DMS 273 (cell line): ENCODE data around the gene KRT82.
A peak's percentile ranks its signal among the peaks of the same experiment; 100 is the strongest.

Experiments
- DNase-seq: peaks from one replicate; lab custom pipeline; 2025; ENCODE audit not compliant: unreplicated experiment; lab: John Stamatoyannopoulos, UW

The KRT82 gene

GRCh38 chr12:52363111-52363679 is 42.9 kb downstream of the KRT82 start:
- no peak for DNase-seq

- DNase-seq: peak; percentile 15
Observed at GRCh38 chr12:52362118-52362726, 43.9 kb downstream of the KRT82 start.

- DNase-seq: no peak
Observed at GRCh38 chr12:52361553-52361952, 44.6 kb downstream of the KRT82 start.

DNA sequence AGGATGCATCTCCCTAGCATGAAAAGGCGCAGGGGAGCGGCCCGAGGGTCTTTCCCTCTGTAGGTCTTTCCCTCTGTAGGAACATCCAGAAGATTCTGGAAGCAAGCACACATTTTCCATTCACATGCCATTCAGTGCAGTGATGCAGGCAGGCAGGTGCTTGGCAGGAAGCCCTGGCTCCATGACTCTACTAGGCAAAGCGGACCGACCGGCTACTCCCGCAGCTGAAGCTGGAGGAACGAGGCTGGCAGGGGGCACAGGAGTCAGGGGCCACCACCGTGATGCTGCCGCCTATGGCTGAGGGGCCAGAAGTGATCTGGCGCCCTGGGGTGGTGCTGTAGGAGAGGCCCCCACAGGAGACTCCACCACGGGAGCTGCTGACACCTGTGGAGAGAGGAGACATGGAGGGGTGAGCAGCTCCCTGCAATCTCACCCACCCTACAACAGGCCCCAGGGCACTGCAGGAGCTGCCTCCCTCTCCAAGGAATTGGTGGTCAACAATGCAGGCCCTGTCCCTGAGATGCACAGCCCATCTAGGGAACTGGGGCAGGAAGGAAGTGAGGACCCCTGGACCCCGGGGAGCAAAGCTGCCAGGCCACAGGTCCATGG is 45.4 kb downstream of the KRT82 start:
- no peak for DNase-seq

GRCh38 chr12:52360106-52360662 is 46.0 kb downstream of the KRT82 start:
- no peak for DNase-seq

DNA sequence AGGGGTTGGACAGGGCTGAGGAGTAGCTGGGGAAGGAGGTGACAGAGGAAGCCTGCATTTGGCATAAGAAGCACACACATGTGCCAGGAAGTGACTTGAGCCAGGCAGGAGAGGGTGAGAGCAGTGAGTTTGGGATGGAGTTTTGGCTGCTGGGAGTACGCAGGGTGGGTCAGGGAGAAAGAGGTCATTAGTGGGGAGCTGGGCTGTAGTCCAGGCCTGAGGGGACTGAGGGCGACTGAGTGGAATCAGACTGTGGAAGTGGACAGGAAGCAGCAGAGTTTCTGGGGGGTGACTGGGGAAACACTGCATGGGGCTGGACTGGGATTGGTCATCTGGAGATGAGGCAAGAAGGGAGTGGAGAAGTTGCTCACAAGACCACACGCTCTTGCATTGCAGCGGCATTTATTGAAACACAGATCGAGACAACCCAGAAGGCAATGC is 46.5 kb downstream of the KRT82 start:
- no peak for DNase-seq

DNA sequence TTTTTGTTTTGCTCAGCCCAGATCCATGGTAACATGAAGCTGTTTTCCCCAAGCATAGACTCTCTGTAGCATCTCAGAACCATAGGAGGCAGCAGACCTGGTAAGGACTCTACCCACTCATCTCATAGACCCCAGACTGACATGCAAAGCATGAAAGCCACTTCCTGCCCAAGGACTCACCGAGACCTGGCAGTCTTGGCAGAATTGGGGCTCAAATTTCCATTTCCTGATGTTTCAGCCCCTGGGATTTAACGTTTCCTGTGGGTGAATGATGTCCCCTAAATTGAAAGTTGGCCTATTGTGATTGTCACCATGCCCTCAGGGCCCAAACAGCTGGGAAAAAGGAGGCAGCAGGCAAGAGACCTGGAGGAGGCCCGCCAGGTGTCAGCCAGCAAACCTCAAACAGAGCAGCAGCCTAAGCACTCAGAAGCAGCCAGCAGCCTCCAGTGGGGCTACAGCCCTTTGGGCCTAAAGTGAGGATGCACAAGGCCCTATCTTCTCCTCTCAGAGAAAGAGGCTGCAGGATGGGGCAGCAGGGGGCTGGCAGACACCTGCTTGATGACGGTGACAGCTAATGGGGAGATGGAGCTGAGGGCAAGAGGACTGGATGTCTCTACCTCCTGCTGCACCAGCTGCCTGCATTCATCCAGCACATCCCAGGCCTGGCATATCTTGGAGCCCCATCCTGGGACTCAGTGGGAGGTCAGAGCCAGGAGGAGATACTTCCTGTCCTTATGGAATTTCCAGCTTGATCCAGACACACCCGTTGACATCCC is 47.4 kb downstream of the KRT82 start:
- no peak for DNase-seq

DNA sequence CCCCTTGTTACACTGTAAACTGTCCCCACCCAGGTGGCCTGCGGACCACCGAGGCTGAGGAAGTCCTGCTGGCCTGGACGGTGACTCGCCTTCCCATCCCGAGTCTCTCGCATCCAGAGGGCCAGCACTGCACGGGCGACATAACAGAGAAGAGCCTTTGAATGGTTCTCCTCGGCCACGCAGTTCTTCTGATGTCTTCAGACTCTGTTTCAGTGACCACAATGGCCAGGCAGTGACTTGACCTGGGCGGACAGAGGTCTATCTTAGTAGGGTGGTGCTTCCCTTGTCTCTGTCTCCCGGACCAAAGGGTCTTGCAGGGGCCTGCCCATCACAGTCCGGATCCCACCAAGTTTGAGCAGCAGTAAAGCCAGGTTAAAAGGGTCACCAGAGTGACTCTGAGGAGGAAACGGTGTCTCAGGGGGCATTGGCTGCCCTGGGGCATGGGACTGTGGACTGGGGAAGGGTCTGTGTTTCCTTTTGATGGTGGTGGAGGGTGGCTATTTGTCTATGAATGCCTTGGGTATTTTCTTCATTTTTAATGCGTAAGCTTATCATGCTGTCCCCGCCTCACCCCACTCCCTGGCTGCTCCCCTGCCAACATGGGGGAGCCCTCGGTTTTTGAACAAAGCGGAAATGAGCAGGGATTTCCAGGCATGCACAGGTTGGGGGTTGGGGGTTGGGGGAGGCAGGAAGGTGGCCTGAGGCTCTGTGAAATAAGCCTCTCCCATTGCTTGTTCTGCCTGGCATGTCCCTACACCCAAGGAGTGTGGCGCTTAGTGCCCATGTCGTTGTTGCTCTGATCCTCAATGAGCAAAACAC is 49.2 kb downstream of the KRT82 start:
- DNase-seq: no peak

DNA sequence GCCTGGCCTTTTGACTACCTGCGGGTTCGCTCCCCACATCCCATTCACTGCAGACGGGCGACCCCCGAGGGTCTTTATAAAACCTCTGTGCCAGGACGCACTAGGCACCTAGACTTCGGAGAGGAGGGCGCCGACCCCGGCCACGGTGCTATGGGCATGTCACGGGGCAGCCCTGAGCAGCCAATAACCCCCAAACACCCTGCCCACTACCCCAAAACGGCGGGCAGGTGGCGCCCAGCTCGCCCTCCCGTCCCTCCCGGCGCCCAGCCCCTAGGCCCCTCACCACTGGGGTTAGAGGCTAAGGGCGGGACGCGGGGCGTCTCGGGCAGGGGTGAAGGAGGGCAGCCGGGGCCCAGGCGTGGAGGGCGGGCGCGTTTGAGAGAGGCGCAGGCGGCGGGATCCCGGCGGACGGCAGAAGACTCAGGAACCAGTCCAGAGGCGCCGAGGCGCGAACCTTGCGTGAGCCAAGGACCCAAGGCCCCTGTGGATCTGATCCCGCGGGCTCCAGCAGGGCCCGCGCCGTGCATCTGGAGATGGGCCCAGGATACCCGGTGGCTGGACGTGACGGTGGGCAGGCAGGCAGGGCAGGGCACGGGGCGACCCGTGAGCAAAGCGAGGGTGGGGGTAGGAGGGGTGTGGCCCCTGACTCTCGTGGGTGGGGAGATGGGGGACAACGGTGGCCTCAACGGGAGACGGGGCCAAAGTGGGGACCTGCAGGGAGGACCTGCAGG is 49.9 kb downstream of the KRT82 start:
- no peak for DNase-seq

DNA sequence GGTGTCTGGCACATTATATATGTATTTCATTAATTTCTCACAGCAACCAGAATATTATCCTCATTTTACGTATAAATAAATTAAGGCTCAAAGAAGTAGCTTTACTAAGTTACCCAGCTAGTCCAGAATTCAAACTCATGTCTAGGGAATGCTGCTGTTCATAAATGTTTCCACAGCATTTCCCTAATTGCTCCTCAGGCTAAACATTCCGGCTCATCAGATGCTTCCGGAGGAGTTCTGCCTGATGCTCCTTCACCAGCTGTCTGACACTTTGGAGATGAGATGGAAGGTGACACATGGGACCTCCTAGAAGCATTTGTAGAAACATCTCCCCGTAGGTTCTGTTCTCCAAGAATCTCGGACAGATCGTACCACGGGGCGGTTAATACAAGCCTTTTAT is 51.0 kb downstream of the KRT82 start:
- DNase-seq: no peak

- peak; percentile 94 for DNase-seq
Observed at GRCh38 chr12:52354200-52354599, 51.9 kb downstream of the KRT82 start.

GRCh38 chr12:52353766-52354165 is 52.4 kb downstream of the KRT82 start:
- DNase-seq: peak; percentile 57

DNA sequence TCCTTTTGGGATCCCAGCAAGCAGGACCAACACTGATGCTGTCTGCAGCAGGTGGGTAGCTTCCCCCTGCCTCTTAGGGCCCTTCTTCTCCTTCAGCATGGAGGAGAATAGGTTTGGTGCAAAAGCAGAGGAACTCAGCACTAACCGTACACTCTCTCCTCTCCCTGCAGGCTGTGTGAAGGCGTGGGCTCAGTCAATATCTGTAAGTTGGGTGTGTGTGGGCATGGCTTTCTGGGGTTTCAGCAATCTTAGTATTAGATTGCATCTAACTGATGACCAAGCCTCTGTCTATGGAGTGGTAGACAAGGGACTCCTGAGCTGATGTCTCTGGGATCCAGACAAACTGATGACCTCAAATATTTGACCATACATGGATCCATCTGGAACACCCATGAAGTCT is 53.2 kb downstream of the KRT82 start:
- DNase-seq: no peak

DNA sequence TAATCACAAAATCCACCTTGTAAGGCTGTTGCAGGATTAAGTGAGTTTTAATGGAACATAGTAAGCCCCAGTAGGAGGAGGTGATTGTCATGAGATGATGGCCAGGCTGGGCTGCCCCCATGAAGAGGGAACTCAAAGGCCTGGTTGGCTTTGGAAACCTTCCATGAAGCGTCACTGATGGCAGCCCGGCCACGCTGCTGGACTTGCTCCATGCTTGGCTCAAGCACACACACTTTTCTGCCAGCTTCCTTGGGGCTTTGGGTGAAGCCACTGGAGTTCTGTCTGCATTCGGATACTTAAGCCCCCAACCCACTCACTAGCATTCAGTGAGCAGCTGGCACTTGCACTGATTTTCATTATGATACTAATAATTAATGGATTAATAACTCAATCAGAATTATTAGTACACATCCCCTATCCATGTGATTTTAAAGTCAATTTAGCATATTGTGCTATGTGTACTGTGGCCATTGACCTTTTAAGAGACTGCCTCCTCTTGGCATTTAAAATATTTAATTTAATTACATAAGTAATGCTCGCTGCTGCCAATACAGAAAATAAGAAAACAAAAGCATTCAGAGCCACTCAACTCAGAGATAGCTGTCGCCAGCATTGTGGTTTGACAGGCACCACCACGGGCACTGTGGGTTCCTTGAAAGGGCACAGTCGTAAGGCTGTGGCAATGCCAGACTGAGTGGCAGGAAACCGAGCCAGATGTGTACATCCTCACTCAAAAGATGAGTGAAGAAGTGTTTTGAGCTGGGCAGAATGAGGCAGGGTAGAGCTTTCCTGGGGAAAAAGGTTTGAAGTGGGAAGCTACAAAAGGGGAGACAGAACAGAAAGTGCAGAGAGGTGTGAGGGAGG is 54.7 kb downstream of the KRT82 start:
- DNase-seq: no peak

DNA sequence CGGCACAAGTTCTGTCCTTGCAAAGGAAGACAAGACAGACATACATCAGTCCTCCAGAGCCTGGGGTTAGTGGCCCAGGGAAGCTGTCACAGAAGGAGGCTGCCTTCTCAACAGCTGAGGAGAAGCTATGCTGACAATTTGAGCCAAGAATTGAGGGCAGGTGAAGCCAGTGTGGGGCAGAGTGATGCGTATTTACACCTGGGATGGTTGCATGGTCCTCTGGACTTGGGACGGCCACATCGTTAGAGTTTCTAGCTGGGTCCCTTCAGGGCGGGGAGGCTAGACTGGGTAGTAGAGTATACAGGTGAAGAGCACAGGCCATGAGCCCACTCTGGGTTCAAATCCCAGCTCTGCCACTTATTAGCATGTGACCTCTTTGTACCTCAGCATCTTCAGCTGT is 55.3 kb downstream of the KRT82 start:
- DNase-seq: no peak

- DNase-seq: no peak
Observed at GRCh38 chr12:52350021-52350620, 56.0 kb downstream of the KRT82 start.

GRCh38 chr12:52349196-52349595 is 56.9 kb downstream of the KRT82 start:
- no peak for DNase-seq

DNA sequence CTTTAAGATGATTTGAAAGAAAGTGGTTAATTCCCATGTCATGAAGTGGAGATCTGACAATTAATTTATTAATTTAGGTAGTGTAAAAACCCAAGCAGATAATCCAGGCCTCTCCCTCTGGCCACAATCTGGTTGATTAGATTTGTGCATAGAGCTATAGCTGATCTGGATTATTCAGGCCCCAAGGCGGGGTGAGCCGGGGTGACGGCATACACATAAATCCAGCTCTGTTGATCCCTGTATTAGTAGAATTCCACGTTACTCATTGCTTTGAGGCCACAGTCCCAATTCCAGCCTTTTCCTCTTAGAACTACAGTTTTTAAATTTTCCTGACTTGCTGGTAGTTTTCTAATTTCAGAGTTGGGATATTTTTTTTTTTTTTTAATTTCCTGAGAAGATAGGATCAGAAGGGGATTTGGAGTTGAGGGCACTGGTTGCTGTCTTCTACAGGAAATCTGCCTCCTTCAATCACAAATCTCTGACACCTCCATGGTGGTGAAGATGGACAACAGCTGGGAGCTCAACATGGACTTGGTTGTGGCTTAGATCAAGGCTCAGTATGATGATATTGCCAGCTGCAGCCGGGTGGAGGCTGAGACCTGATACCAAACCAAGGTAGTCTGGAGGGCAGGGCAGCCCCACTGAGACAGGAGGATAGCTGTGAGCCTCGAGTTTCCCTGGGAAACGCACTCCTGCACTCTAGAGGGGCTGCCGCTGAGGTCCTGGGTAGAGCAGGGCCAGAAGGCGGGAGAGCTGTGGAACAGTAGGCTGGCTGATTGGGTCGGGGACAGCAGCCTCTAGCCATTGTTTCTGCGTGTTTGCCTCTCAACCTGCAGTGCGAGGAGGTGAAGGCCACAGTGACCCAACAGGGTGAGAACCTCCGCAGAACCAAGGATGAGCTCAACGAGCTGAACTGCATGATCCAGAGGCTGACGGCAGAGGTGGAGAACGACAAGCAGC is 58.3 kb downstream of the KRT82 start:
- DNase-seq: no peak
